ENCODE data around the gene DUXA.

DNA sequence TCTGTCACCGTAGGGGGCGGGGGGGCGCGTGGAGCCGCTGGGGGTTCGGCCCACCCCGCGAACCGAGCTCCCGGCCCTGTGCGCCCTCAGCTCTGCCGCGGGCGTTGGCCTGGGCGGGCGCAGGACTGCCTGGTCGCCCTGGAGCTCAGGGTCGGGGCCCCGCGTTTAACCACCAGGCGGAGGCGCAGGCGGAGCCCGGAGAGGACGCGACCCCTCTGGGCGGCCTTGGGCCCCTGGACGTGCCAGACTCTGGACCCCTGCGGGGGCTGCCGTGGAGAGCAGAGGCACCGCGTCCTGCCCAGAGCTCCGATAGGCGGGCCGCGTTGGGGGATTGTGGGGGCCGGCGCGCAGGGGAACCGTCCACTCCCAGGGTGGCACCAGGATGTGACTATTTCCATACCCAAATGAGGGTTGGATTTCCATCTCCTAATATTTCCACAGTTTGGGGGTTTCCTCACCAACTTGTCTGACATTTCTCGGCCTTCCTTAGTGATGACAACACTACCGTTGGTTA lies 60.5 kb downstream of the DUXA start:
- TF ChIP-seq SIN3A (IDR thresholded peaks at IDR 0.05; ENCODE audit: borderline replicate concordance, insufficient read depth, low read length), result no peak
- no peak for TF ChIP-seq POLR2AphosphoS5 (IDR thresholded peaks at IDR 0.05; ENCODE audit: low read depth, low read length)
- no peak for TF ChIP-seq TAF1 (IDR thresholded peaks at IDR 0.05; ENCODE audit: borderline replicate concordance, insufficient read depth, low read length)
- TF ChIP-seq, protein P1, sequence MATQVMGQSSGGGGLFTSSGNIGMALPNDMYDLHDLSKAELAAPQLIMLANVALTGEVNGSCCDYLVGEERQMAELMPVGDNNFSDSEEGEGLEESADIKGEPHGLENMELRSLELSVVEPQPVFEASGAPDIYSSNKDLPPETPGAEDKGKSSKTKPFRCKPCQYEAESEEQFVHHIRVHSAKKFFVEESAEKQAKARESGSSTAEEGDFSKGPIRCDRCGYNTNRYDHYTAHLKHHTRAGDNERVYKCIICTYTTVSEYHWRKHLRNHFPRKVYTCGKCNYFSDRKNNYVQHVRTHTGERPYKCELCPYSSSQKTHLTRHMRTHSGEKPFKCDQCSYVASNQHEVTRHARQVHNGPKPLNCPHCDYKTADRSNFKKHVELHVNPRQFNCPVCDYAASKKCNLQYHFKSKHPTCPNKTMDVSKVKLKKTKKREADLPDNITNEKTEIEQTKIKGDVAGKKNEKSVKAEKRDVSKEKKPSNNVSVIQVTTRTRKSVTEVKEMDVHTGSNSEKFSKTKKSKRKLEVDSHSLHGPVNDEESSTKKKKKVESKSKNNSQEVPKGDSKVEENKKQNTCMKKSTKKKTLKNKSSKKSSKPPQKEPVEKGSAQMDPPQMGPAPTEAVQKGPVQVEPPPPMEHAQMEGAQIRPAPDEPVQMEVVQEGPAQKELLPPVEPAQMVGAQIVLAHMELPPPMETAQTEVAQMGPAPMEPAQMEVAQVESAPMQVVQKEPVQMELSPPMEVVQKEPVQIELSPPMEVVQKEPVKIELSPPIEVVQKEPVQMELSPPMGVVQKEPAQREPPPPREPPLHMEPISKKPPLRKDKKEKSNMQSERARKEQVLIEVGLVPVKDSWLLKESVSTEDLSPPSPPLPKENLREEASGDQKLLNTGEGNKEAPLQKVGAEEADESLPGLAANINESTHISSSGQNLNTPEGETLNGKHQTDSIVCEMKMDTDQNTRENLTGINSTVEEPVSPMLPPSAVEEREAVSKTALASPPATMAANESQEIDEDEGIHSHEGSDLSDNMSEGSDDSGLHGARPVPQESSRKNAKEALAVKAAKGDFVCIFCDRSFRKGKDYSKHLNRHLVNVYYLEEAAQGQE (IDR thresholded peaks at IDR 0.05; ENCODE audit: insufficient read depth in 1 of 2, low read depth in 2 of 2, low read length in 2 of 2), result no peak
- no peak for TF ChIP-seq FOXP2 (optimal IDR thresholded peaks at IDR 0.05; ENCODE audit: borderline replicate concordance, extremely low read depth, extremely low read length, insufficient read depth)
